ENCODE measurements around the gene CD99L2. TPM values are rescaled to one million over a fixed set of nuclear protein-coding genes. Genes with fewer than 3 reads are reported as not detected.

Gene CD99L2
- polyA plus RNA-seq, 1 donor: 39.9 TPM

GRCh38 chrX:150763810-150764209 is 134.7 kb downstream of the CD99L2 start:
- DNase-seq: no peak

GRCh38 chrX:150763303-150763797 is 135.1 kb downstream of the CD99L2 start:
- no peak for DNase-seq

GRCh38 chrX:150762258-150763165 is 136.0 kb downstream of the CD99L2 start:
- DNase-seq: no peak

- DNase-seq: no peak
Measured at GRCh38 chrX:150761819-150762216, 136.7 kb downstream of the CD99L2 start.

GRCh38 chrX:150761176-150761818 is 137.2 kb downstream of the CD99L2 start:
- no peak for DNase-seq

GRCh38 chrX:150759568-150760416 is 138.7 kb downstream of the CD99L2 start:
- DNase-seq: no peak

GRCh38 chrX:150757371-150757770 is 141.1 kb downstream of the CD99L2 start:
- DNase-seq: no peak

GRCh38 chrX:150753968-150754367 is 144.5 kb downstream of the CD99L2 start:
- DNase-seq: no peak

- DNase-seq: no peak
Measured at GRCh38 chrX:150753357-150753756, 145.1 kb downstream of the CD99L2 start.

GRCh38 chrX:150752124-150752523 is 146.3 kb downstream of the CD99L2 start:
- no peak for DNase-seq

- no peak for DNase-seq
Measured at GRCh38 chrX:150736475-150736874, 162.0 kb downstream of the CD99L2 start.

- no peak for DNase-seq
Measured at GRCh38 chrX:150731795-150732194, 166.7 kb downstream of the CD99L2 start.

GRCh38 chrX:150730719-150731118 is 167.7 kb downstream of the CD99L2 start:
- no peak for DNase-seq

- no peak for DNase-seq
Measured at GRCh38 chrX:150729956-150730355, 168.5 kb downstream of the CD99L2 start.

GRCh38 chrX:150719621-150720020 is 178.8 kb downstream of the CD99L2 start:
- no peak for DNase-seq

Other genes with a start within 250 kb of the CD99L2 start
- 31.8 TPM for gene MTMR1, start 205.3 kb downstream of the CD99L2 start, polyA plus RNA-seq (ENCODE audit: insufficient read length)
- gene HMGB3, start 84.7 kb upstream of the CD99L2 start, polyA plus RNA-seq (ENCODE audit: insufficient read length): 159 TPM

All from left kidney (tissue), 2 donors.